ENCODE data around the gene CDK18.

DNA sequence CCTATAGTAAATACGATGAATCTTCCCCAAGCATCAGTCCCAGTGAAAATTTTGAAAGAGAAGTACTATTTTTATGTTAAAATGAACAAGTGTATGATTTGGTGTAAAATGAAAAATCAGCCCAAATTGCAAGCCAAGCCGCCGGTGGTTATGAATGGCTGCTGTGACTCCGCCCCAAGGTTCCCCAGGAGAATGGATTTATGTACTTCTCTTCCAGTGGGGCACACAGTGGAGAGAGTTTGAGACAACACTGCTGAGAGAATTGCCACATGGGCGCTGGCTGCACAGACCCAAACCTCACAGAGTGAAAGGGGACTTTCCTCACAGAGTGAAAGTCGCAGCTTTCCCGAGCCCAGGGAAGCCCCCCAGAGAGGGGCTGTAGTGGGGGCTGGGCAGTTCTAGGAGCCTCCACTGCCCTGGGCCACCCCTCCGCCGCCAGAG, 24.0 kb downstream of the CDK18 start:
- TF ChIP-seq, protein P1, sequence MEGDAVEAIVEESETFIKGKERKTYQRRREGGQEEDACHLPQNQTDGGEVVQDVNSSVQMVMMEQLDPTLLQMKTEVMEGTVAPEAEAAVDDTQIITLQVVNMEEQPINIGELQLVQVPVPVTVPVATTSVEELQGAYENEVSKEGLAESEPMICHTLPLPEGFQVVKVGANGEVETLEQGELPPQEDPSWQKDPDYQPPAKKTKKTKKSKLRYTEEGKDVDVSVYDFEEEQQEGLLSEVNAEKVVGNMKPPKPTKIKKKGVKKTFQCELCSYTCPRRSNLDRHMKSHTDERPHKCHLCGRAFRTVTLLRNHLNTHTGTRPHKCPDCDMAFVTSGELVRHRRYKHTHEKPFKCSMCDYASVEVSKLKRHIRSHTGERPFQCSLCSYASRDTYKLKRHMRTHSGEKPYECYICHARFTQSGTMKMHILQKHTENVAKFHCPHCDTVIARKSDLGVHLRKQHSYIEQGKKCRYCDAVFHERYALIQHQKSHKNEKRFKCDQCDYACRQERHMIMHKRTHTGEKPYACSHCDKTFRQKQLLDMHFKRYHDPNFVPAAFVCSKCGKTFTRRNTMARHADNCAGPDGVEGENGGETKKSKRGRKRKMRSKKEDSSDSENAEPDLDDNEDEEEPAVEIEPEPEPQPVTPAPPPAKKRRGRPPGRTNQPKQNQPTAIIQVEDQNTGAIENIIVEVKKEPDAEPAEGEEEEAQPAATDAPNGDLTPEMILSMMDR (IDR thresholded peaks at IDR 0.05 in 2 of 3, conservative IDR thresholded peaks at IDR 0.05 in 1 of 3; ENCODE audit: control insufficient read depth in 2 of 3, extremely low read depth in 1 of 3, insufficient read depth in 1 of 3, low read depth in 3 of 3, low read length in 3 of 3), result no peak
- TF ChIP-seq CBX5 (IDR thresholded peaks at IDR 0.05; ENCODE audit: low read depth) (no peak), EZH2 (IDR thresholded peaks at IDR 0.05; ENCODE audit: borderline replicate concordance, control insufficient read depth, low read depth, low read length) (no peak), ZNF217 (IDR thresholded peaks at IDR 0.05) (no peak)
- TF ChIP-seq, protein P2, sequence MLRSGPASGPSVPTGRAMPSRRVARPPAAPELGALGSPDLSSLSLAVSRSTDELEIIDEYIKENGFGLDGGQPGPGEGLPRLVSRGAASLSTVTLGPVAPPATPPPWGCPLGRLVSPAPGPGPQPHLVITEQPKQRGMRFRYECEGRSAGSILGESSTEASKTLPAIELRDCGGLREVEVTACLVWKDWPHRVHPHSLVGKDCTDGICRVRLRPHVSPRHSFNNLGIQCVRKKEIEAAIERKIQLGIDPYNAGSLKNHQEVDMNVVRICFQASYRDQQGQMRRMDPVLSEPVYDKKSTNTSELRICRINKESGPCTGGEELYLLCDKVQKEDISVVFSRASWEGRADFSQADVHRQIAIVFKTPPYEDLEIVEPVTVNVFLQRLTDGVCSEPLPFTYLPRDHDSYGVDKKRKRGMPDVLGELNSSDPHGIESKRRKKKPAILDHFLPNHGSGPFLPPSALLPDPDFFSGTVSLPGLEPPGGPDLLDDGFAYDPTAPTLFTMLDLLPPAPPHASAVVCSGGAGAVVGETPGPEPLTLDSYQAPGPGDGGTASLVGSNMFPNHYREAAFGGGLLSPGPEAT (IDR thresholded peaks at IDR 0.05; ENCODE audit: low read depth), result 0 out of 2 replicates have a peak, but pooled peaks have one; percentile 52

Data from GM12878 (cell line).